Colonic mucosa (tissue), 4 donors: ENCODE measurements around the gene PDCD11. TPM values are rescaled to one million over a fixed set of nuclear protein-coding genes. Genes with fewer than 3 reads are reported as not detected.

Source experiments
- DNase-seq: peaks from one replicate; pipeline ENCODE4 v3.0.0-alpha.2; 2020
- H3K27ac ChIP-seq: fragments of 200-600 bp; one replicate; pipeline ENCODE4 v1.8.0; 2021
- H3K27me3 ChIP-seq: fragments of 200-600 bp; one replicate; pipeline ENCODE4 v1.8.0; 2021
- H3K36me3 ChIP-seq: fragments of 200-600 bp; one replicate; pipeline ENCODE4 v1.8.0; 2021
- H3K4me1 ChIP-seq: fragments of 200-600 bp; one replicate; pipeline ENCODE4 v1.8.0; 2021; ENCODE audit warnings: mild to moderate bottlenecking
- H3K4me3 ChIP-seq: fragments of 200-600 bp; one replicate; pipeline ENCODE4 v1.8.0; 2021
- H3K9ac ChIP-seq, 2 donors: one replicate each; pipeline ENCODE4 v1.7.0; 2013; ENCODE audit warnings: control low read depth in 2 of 2, low read depth in 2 of 2, low read length in 2 of 2
- H3K9me3 ChIP-seq: fragments of 200-600 bp; one replicate; pipeline ENCODE4 v1.8.0; 2021
- CTCF ChIP-seq: fragments of 200-600 bp; IDR thresholded peaks from one replicate; pipeline ENCODE4 v1.8.0; 2022; ENCODE audit warnings: antibody characterized with exemption, mild to moderate bottlenecking
- intact Hi-C: fragments of 100-400 bp; cut with DNase I; formaldehyde crosslinking; loops from one replicate; pipeline ENCODE4 v1.14.1; 2022
- total RNA-seq, 2 donors: library from RNA; stranded (reverse); fragmentation: NEBNext Ultra II Directional in 1 of 2; extraction: Animal tissue kit (Norgen Biotek cat#: 25700) in 1 of 2; gene quantifications; one replicate each; pipeline ENCODE4 v1.2.1, GENCODE V29; 2021
- donor health status: healthy.
- donor health status: DM: no; HTN: no; CAD: no.
- donor health status: DM: no; HTN: no; CAD: no.

Gene PDCD11
- total RNA-seq, 2 donors from 2014 or later: 14.9 to 33.6 TPM

GRCh38 chr10:103441611-103442010 is 45.2 kb downstream of the PDCD11 start:
- no peaks in the 10 kb centered on the region for H3K4me1 ChIP-seq
- intact Hi-C loops: no loop called here
- H3K36me3 ChIP-seq: no peaks in the 10 kb centered on the region
- H3K9me3 ChIP-seq: no peaks in the 10 kb centered on the region
- no peak overlapping the region for H3K4me3 ChIP-seq
- no peaks in the 10 kb centered on the region for H3K27me3 ChIP-seq
- TF ChIP-seq CTCF: no peak
- DNase-seq: no peak
- no peak overlapping the region for H3K9ac ChIP-seq
- H3K27ac ChIP-seq: no peak overlapping the region

GRCh38 chr10:103442031-103442461 is 45.6 kb downstream of the PDCD11 start:
- Histone ChIP-seq H3K9ac (no peak overlapping the region), H3K4me1 (no peaks in the 10 kb centered on the region), H3K27ac (no peak overlapping the region), H3K4me3 (no peak overlapping the region), H3K36me3 (no peaks in the 10 kb centered on the region), H3K27me3 (no peaks in the 10 kb centered on the region), H3K9me3 (no peaks in the 10 kb centered on the region)
- intact Hi-C loops: no loop called here
- no peak for DNase-seq
- no peak for TF ChIP-seq CTCF

DNA sequence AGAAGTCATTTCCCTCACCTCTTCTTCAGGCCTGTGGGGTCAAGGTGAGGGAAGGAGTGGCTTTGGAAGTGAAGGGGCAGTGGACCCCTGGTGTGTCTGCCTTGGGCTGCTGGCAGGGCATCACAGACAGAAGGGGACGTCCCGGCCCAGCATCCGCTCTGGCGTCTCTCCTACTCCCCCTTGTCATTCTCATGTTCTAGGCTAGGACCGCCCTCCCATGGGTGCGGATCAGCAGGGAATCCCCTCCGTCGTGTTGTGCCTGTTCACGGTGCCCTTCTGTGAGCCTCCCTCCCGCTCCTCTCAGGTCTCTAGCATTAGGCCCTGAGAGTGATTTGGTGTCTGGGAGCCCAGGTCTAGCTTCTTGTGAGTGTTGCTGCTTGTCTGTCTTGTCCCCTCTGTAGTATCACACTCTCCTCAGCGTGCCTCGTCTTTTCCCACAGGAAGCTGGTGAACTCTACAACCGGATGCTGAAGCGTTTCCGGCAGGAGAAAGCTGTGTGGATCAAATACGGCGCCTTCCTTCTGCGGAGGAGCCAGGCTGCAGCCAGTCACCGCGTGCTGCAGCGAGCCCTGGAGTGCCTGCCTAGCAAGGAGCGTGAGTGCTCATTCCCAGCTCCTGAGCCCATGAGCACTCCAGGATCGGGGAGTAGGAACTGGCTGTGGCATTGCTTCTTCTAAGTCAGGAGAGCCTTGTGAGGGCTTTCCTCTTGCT is 47.2 kb downstream of the PDCD11 start:
- no peaks in the 10 kb centered on the region for H3K36me3 ChIP-seq
- DNase-seq: no peak
- H3K9ac ChIP-seq: no peak overlapping the region
- H3K4me1 ChIP-seq: no peaks in the 10 kb centered on the region
- no peaks in the 10 kb centered on the region for H3K27me3 ChIP-seq
- H3K4me3 ChIP-seq: no peak overlapping the region
- no peaks in the 10 kb centered on the region for H3K9me3 ChIP-seq
- TF ChIP-seq CTCF: no peak
- intact Hi-C loops: no loop called here
- H3K27ac ChIP-seq: no peak overlapping the region

GRCh38 chr10:103444478-103444877 is 48.1 kb downstream of the PDCD11 start:
- DNase-seq: no peak
- no peak for TF ChIP-seq CTCF
- Histone ChIP-seq H3K9me3 (no peaks in the 10 kb centered on the region), H3K36me3 (no peaks in the 10 kb centered on the region), H3K27ac (no peak overlapping the region), H3K27me3 (no peaks in the 10 kb centered on the region), H3K9ac (no peak overlapping the region), H3K4me3 (no peak overlapping the region), H3K4me1 (no peaks in the 10 kb centered on the region)
- intact Hi-C loops: no loop called here

GRCh38 chr10:103445366-103445765 is 48.9 kb downstream of the PDCD11 start:
- Histone ChIP-seq H3K36me3 (no peaks in the 10 kb centered on the region), H3K27me3 (no peaks in the 10 kb centered on the region), H3K9me3 (no peaks in the 10 kb centered on the region), H3K4me1 (peaks cover 4% of the 10 kb centered on the region), H3K4me3 (no peak overlapping the region), H3K9ac (no peak overlapping the region), H3K27ac (no peak overlapping the region)
- intact Hi-C loops: no loop called here
- DNase-seq: no peak
- no peak for TF ChIP-seq CTCF
